ENCODE data around the gene CDH1.

- TF ChIP-seq CTCF (IDR thresholded peaks at IDR 0.05) = no peak
- TF ChIP-seq ZFX (IDR thresholded peaks at IDR 0.05; ENCODE audit: borderline replicate concordance) = no peak
Measured at GRCh38 chr16:68825427-68825826, 88.3 kb downstream of the CDH1 start.
